SK-N-SH (cell line): ENCODE results near the gene SLC37A1. TPM values are rescaled to one million over a fixed set of nuclear protein-coding genes. Genes with fewer than 3 reads are reported as not detected.

Experiments used
- CTCF ChIA-PET: fragments of 300-600, 350-600 bp; formaldehyde crosslinking; extraction: SDS; loops from one replicate; lab custom pipeline; 2021; lab: Yijun Ruan, JAX
- POLR2A ChIA-PET: fragments of 350-600 bp; sonication (Branson Sonifier 250); formaldehyde crosslinking; extraction: SDS; loops from one replicate; lab custom pipeline; 2020; ENCODE audit warnings: antibody characterized with exemption, inconsistent platforms; lab: Yijun Ruan, JAX
- DNase-seq: peaks from one replicate; pipeline ENCODE4 v3.0.0; 2012
- H2AFZ ChIP-seq: fragments of 200-600 bp; sonication (generic); 2 replicates; pipeline ENCODE4 v1.8.1; 2016; ENCODE audit warnings: antibody characterized with exemption, mild to moderate bottlenecking, low read depth
- H3F3A ChIP-seq: fragments of 200-600 bp; sonication (generic); replicated peaks from 2 replicates; pipeline ENCODE3; 2016; ENCODE audit warnings: antibody characterized with exemption, mild to moderate bottlenecking; ENCODE audit not compliant: insufficient read depth
- H3K27ac ChIP-seq, 2 experiments: fragments of 200-500 bp in 1 of 2; fragments of 200-600 bp in 1 of 2; sonication (Bioruptor generic) in 1 of 2; sonication (generic), shearing (Covaris generic) in 1 of 2; 2 replicates each; pipeline versions ENCODE4 v1.5.1 to v1.6.1; 2014 to 2016; ENCODE audit warnings: low read depth in 2 of 2, inconsistent platforms in 1 of 2, low read length in 1 of 2, mild to moderate bottlenecking in 1 of 2, mixed read lengths in 1 of 2
- H3K27me3 ChIP-seq: fragments of 200-600 bp; sonication (generic), shearing (Covaris generic); 2 replicates; pipeline ENCODE4 v1.6.1; 2016; ENCODE audit warnings: mixed run types; ENCODE audit not compliant: insufficient read depth
- H3K36me3 ChIP-seq, 2 experiments: fragments of 200-500 bp in 1 of 2; fragments of 200-600 bp in 1 of 2; sonication (Bioruptor generic) in 1 of 2; sonication (generic) in 1 of 2; replicated peaks in 1 of 2; 2 replicates each; pipeline versions ENCODE3 to v1.5.1; 2014 to 2016; ENCODE audit warnings: low read length in 1 of 2, mild to moderate bottlenecking in 1 of 2; ENCODE audit not compliant: insufficient read depth in 2 of 2, control insufficient read depth in 1 of 2
- H3K4me1 ChIP-seq, 2 experiments: fragments of 200-500 bp in 1 of 2; fragments of 200-600 bp in 1 of 2; sonication (Bioruptor generic) in 1 of 2; sonication (generic), shearing (Covaris generic) in 1 of 2; 2 replicates each; pipeline versions ENCODE4 v1.5.1 to v1.6.1; 2014 to 2016; ENCODE audit warnings: low read depth in 1 of 2, low read length in 1 of 2, mixed run types in 1 of 2; ENCODE audit not compliant: insufficient read depth in 2 of 2, control insufficient read depth in 1 of 2
- H3K4me2 ChIP-seq: fragments of 200-600 bp; sonication (generic), shearing (Covaris generic); 2 replicates; pipeline ENCODE4 v1.6.1; 2017; ENCODE audit warnings: mixed run types
- H3K4me3 ChIP-seq, 2 experiments: fragments of 200-500 bp in 1 of 2; fragments of 200-600 bp in 1 of 2; sonication (Bioruptor generic) in 1 of 2; sonication (generic), shearing (Covaris generic) in 1 of 2; 2 replicates each; pipeline versions ENCODE4 v1.5.1 to v1.8.1; 2014 to 2016; ENCODE audit warnings: low read depth in 2 of 2, inconsistent platforms in 1 of 2, low read length in 1 of 2, mild to moderate bottlenecking in 1 of 2, mixed read lengths in 1 of 2, moderate library complexity in 1 of 2
- H3K79me2 ChIP-seq: fragments of 200-600 bp; sonication (generic); 2 replicates; pipeline ENCODE4 v1.8.1; 2017; ENCODE audit warnings: mild to moderate bottlenecking; ENCODE audit not compliant: insufficient read depth
- H3K9ac ChIP-seq: fragments of 200-600 bp; sonication (generic); 2 replicates; pipeline ENCODE4 v1.6.1; 2017; ENCODE audit warnings: mixed run types
- H3K9me2 ChIP-seq: fragments of 200-600 bp; sonication (generic); 2 replicates; pipeline ENCODE4 v1.6.1; 2017; ENCODE audit warnings: mixed run types
- H3K9me3 ChIP-seq: fragments of 200-600 bp; sonication (generic); 2 replicates; pipeline ENCODE4 v1.6.1; 2017; ENCODE audit warnings: mixed run types, mild to moderate bottlenecking, moderate library complexity
- H4K20me1 ChIP-seq: fragments of 200-600 bp; sonication (generic); 2 replicates; pipeline ENCODE4 v1.6.1; 2017; ENCODE audit warnings: mild to moderate bottlenecking, mixed run types; ENCODE audit not compliant: insufficient read depth
- CHD2 ChIP-seq: fragments of 150-350 bp; IDR thresholded peaks from 2 replicates; pipeline ENCODE4 v1.6.1; 2018; ENCODE audit warnings: low read length; ENCODE audit not compliant: partially characterized antibody
- EP300 ChIP-seq, 2 experiments: IDR thresholded peaks; 2 replicates each; pipeline versions ENCODE4 v1.4.0 to v1.6.1; 2012; ENCODE audit warnings: borderline replicate concordance in 1 of 2, low read depth in 1 of 2, low read length in 1 of 2
- FOSL2 ChIP-seq: IDR thresholded peaks from 2 replicates; pipeline ENCODE4 v1.4.0; 2012; ENCODE audit warnings: low read depth, mild to moderate bottlenecking, moderate library complexity, borderline replicate concordance
- GATA2 ChIP-seq: sonication (generic); formaldehyde crosslinking; IDR thresholded peaks from 2 replicates; pipeline ENCODE4 v1.5.0; 2020; ENCODE audit warnings: mild to moderate bottlenecking, missing genetic modification reagents
- MEF2A ChIP-seq: IDR thresholded peaks from 2 replicates; pipeline ENCODE4 v1.4.0; 2012; ENCODE audit warnings: low read depth, borderline replicate concordance
- MXI1 ChIP-seq: IDR thresholded peaks from 2 replicates; pipeline ENCODE4 v1.6.1; 2012; ENCODE audit warnings: mild to moderate bottlenecking, low read depth, low read length, improper control_type of control experiment
- NRF1 ChIP-seq: IDR thresholded peaks from 2 replicates; pipeline ENCODE4 v1.6.1; 2012; ENCODE audit warnings: low read depth, mild to moderate bottlenecking, low read length
- RXRA ChIP-seq: IDR thresholded peaks from 2 replicates; pipeline ENCODE4 v1.4.0; 2012; ENCODE audit warnings: low read depth, mild to moderate bottlenecking, borderline replicate concordance
- TCF12 ChIP-seq: IDR thresholded peaks from 2 replicates; pipeline ENCODE4 v1.4.0; 2012
- YY1 ChIP-seq: IDR thresholded peaks from 2 replicates; pipeline ENCODE4 v1.4.0; 2012; ENCODE audit warnings: low read depth, mild to moderate bottlenecking
- WGBS: methylation state at CpG from one replicate; pipeline ENCODE4 v1.1.6; 2017; ENCODE audit warnings: low lambda C conversion rate; 5-methylcytosine and 5-hydroxymethylcytosine counted together
- polyA plus RNA-seq, 3 experiments: library from polyadenylated mRNA; depleted of rRNA; stranded (reverse); fragments of >200 nt; gene quantifications; 2 replicates each; pipeline ENCODE4 v1.2.3, GENCODE V29; 2012
- TF ChIP-seq, protein P1 (sequence below): fragments of 150-350 bp; IDR thresholded peaks from 2 replicates; pipeline ENCODE4 v1.6.1; 2016; ENCODE audit warnings: mild to moderate bottlenecking, low read depth, low read length
- TF ChIP-seq, protein P2 (sequence below): IDR thresholded peaks from 2 replicates; pipeline ENCODE4 v1.4.0; 2012; ENCODE audit warnings: low read depth, borderline replicate concordance
- TF ChIP-seq, protein P3 (sequence below): fragments of 200-600 bp; sonication (generic); IDR thresholded peaks from 2 replicates; pipeline ENCODE4 v1.6.1; 2017; ENCODE audit warnings: antibody characterized with exemption, mild to moderate bottlenecking, moderate library complexity

Gene SLC37A1
- polyA plus RNA-seq, 1 of the 3 experiments (the other 2 are of a cell fraction), result 2.8 TPM

DNA sequence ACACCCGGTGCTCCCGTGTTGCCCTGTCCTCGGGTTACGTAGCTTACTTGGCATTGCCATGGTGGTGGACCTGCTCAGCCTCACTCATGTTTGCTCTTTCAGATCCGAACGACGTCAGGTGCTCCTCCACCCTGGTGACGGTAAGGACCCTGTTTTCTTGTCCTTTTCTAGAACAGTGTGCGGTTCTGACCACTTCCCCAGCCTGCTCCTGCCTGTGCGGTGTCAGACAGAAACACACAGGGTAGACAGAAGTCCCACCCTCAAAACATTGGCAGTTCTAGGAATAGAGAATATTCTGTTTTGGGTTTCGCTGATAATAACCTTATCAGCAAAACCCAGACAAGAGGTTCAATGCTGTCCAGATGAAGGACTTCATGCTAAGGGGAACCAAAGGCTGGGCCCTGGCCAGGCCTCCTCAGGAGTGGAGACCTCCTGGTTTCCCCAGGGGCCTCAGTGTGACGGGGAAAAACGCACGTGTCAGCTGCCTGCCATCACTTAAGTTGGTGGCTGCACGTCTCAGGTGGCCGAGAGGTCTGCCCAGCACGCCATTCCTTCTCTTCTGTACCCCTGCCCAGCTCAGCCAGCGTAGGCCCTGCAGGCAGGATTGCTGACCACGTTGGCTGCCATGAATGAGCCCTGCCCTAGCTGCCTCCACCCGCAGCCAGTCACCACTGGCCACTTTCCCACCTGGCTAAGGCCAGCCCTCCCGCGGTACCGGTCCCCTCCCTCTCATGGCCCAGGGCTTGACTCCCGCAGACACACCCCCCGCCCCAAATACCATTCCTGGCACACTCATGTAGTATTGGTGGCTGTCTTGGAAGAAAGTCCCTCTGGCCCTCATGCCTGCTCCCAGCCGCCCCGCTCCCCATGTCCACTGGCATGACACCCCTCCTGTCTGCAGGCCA is 33.6 kb downstream of the SLC37A1 start:
- no peak overlapping the region for H3K9ac ChIP-seq
- no peak overlapping the region for H3K4me2 ChIP-seq
- ChIA-PET POLR2A (no interaction called here), CTCF (interaction anchor here (0.6 kb wide), 1 partner anchor 401 kb away, joined by 3 read pairs; no protein-coding TSS in a partner anchor)
- no peaks in the 10 kb centered on the region for H3K9me2 ChIP-seq
- no peaks in the 10 kb centered on the region for H3F3A ChIP-seq
- peaks cover 0 to 13% of the 10 kb centered on the region in 2 experiments; a peak in 1 of 4 replicates for H3K4me1 ChIP-seq
- no peak overlapping the region for H3K27ac ChIP-seq
- TF ChIP-seq EP300 (IDR thresholded peaks at IDR 0.05; ENCODE audit: borderline replicate concordance in 1 of 2, low read depth in 1 of 2, low read length in 1 of 2), result no peak
- no peaks in the 10 kb centered on the region for H4K20me1 ChIP-seq
- H3K79me2 ChIP-seq, result no peaks in the 10 kb centered on the region
- no peak overlapping the region for H2AFZ ChIP-seq
- H3K36me3 ChIP-seq, result no peaks in the 10 kb centered on the region
- no peaks in the 10 kb centered on the region for H3K9me3 ChIP-seq
- DNase-seq, result no peak
- H3K4me3 ChIP-seq, result no peak overlapping the region
- WGBS, result 89% methylated on average over 19 of the region's 27 CpGs
- no peaks in the 10 kb centered on the region for H3K27me3 ChIP-seq

DNA sequence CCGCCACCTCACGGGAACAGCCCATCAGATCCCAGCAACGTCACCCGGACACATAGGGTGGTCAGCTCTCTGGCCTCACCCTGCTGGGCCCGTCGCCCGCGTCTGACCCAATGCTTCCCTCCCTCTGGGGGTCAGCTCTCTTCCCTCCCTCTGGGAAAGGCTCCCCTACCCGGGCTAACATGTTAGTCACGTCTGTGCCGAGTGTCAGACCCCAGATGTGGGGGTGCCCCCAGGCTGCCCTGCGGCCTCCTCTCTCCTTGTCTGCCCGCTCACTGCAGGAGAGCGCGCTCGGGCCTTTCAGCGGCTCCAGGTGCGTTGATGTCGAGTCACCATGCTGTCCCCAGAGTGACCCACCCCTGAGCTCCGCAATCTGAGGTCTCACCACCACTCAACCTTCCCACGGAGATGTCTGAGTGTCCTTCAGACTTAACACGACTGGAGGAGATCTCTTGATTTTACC is 34.3 kb downstream of the SLC37A1 start:
- no peak overlapping the region for H3K4me2 ChIP-seq
- H3K4me3 ChIP-seq, result no peak overlapping the region
- no peak overlapping the region for H2AFZ ChIP-seq
- WGBS, result 85% methylated on average over 20 of the region's 22 CpGs
- no peak for TF ChIP-seq FOSL2
- no peak for TF ChIP-seq RXRA
- no peak for TF ChIP-seq NRF1
- TF ChIP-seq TCF12, result no peak
- no peak for TF ChIP-seq YY1
- no peak for TF ChIP-seq MEF2A
- TF ChIP-seq, all 33 proteins: peak for 0
- H3K9ac ChIP-seq, result no peak overlapping the region
- DNase-seq, result no peak
- H3K27ac ChIP-seq, result no peak overlapping the region
- ChIA-PET POLR2A (no interaction called here), CTCF (no interaction called here)
- peaks cover 0 to 11% of the 10 kb centered on the region in 2 experiments; a peak in 1 of 4 replicates for H3K4me1 ChIP-seq
- no peaks in the 10 kb centered on the region for H3K36me3 ChIP-seq
- no peaks in the 10 kb centered on the region for H3K79me2 ChIP-seq
- H3K9me3 ChIP-seq, result no peaks in the 10 kb centered on the region
- no peaks in the 10 kb centered on the region for H3F3A ChIP-seq
- no peaks in the 10 kb centered on the region for H3K9me2 ChIP-seq
- H3K27me3 ChIP-seq, result no peaks in the 10 kb centered on the region
- H4K20me1 ChIP-seq, result no peaks in the 10 kb centered on the region

DNA sequence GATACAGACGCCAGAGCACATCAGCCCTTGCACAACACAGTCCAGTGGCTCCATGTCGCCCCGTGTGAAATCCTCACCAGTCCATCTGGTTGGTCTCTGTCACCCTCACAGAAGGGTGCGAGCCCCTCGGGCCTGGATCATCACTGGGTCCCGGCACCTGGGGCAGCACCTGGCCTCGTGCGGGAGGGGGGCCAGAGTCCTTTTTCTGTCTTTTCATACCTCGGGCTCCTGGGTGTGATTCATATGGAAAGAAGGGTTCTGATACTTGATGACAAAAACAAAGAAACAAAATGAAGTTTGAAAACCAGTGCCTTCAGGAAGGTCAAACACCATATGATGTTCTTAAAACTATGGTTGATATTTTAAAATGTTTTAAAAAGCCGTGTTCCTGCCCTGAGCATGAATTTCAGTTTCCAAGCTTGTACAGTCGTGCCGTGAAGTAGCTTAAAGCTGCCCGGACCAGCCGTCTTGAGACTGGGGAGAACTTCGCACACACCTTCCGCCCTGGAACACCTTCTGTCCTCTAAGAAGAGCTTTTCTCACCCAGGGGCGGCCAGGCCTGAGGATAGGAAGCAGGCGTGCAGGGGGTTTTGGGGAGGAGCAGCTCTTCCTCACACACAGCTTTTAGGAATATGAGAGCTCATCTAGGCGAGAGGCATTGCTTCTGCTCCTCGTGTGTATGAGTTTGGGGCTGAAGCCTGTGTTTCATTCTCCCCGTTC is 35.2 kb downstream of the SLC37A1 start:
- no peaks in the 10 kb centered on the region for H3K27me3 ChIP-seq
- no peak overlapping the region for H3K4me2 ChIP-seq
- 84% methylated on average over 21 of the region's 21 CpGs for WGBS
- no peak for DNase-seq
- no peaks in the 10 kb centered on the region for H3F3A ChIP-seq
- no peak overlapping the region for H2AFZ ChIP-seq
- no peaks in the 10 kb centered on the region for H4K20me1 ChIP-seq
- H3K27ac ChIP-seq, result no peak overlapping the region
- H3K4me1 ChIP-seq, result peaks cover 0 to 11% of the 10 kb centered on the region in 2 experiments; a peak in 1 of 4 replicates
- CTCF ChIA-PET, result interaction anchor here (0.6 to 2.0 kb wide), 2 partner anchors 158 to 403 kb away, joined by 3 to 5 read pairs; no protein-coding TSS in a partner anchor
- H3K9me2 ChIP-seq, result no peaks in the 10 kb centered on the region
- H3K79me2 ChIP-seq, result no peaks in the 10 kb centered on the region
- POLR2A ChIA-PET, result no interaction called here
- no peaks in the 10 kb centered on the region for H3K9me3 ChIP-seq
- no peaks in the 10 kb centered on the region for H3K36me3 ChIP-seq
- no peak overlapping the region for H3K4me3 ChIP-seq
- no peak overlapping the region for H3K9ac ChIP-seq
- TF ChIP-seq, protein P1, sequence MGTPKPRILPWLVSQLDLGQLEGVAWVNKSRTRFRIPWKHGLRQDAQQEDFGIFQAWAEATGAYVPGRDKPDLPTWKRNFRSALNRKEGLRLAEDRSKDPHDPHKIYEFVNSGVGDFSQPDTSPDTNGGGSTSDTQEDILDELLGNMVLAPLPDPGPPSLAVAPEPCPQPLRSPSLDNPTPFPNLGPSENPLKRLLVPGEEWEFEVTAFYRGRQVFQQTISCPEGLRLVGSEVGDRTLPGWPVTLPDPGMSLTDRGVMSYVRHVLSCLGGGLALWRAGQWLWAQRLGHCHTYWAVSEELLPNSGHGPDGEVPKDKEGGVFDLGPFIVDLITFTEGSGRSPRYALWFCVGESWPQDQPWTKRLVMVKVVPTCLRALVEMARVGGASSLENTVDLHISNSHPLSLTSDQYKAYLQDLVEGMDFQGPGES, result no peak
- TF ChIP-seq CHD2 (no peak), GATA2 (CRISPR knock-in tag) (no peak), MXI1 (no peak), NRF1 (no peak), YY1 (no peak)
- TF ChIP-seq, protein P2, sequence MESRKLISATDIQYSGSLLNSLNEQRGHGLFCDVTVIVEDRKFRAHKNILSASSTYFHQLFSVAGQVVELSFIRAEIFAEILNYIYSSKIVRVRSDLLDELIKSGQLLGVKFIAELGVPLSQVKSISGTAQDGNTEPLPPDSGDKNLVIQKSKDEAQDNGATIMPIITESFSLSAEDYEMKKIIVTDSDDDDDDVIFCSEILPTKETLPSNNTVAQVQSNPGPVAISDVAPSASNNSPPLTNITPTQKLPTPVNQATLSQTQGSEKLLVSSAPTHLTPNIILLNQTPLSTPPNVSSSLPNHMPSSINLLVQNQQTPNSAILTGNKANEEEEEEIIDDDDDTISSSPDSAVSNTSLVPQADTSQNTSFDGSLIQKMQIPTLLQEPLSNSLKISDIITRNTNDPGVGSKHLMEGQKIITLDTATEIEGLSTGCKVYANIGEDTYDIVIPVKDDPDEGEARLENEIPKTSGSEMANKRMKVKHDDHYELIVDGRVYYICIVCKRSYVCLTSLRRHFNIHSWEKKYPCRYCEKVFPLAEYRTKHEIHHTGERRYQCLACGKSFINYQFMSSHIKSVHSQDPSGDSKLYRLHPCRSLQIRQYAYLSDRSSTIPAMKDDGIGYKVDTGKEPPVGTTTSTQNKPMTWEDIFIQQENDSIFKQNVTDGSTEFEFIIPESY, result no peak
- TF ChIP-seq, protein P3, sequence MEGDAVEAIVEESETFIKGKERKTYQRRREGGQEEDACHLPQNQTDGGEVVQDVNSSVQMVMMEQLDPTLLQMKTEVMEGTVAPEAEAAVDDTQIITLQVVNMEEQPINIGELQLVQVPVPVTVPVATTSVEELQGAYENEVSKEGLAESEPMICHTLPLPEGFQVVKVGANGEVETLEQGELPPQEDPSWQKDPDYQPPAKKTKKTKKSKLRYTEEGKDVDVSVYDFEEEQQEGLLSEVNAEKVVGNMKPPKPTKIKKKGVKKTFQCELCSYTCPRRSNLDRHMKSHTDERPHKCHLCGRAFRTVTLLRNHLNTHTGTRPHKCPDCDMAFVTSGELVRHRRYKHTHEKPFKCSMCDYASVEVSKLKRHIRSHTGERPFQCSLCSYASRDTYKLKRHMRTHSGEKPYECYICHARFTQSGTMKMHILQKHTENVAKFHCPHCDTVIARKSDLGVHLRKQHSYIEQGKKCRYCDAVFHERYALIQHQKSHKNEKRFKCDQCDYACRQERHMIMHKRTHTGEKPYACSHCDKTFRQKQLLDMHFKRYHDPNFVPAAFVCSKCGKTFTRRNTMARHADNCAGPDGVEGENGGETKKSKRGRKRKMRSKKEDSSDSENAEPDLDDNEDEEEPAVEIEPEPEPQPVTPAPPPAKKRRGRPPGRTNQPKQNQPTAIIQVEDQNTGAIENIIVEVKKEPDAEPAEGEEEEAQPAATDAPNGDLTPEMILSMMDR, result no peak
